ENCODE data around the gene FNBP1.

The FNBP1 gene

GRCh38 chr9:130028493-130029222 lies 14.3 kb downstream of the FNBP1 start:
- no peaks in the 10 kb centered on the region for H3F3A ChIP-seq (ENCODE audit: low read depth)
- peaks cover 27% of the 10 kb centered on the region for H3K4me1 ChIP-seq (ENCODE audit: insufficient read depth, low read length, poor library complexity, severe bottlenecking)
- no peak overlapping the region for H2AFZ ChIP-seq (ENCODE audit: low read length)
- H3K79me2 ChIP-seq (ENCODE audit: insufficient read depth, low read length) = peaks cover 100% of the 10 kb centered on the region
- no peak overlapping the region for H3K9ac ChIP-seq (ENCODE audit: low read depth, low read length, poor library complexity, severe bottlenecking)
- no peaks in the 10 kb centered on the region for H3K27me3 ChIP-seq (ENCODE audit: insufficient read depth, low read length, poor library complexity, severe bottlenecking)
- H4K20me1 ChIP-seq (ENCODE audit: insufficient read depth, low read length, poor library complexity, severe bottlenecking) = peaks cover 90% of the 10 kb centered on the region
- no peaks in the 10 kb centered on the region for H3K9me2 ChIP-seq (replicated peaks; ENCODE audit: low read depth, low read length)
- H3K36me3 ChIP-seq (ENCODE audit: insufficient read depth, low read length) = no peaks in the 10 kb centered on the region; the same call in 1 of the 2 replicates
- no peak overlapping the region for H3K4me3 ChIP-seq (ENCODE audit: low read length, poor library complexity, severe bottlenecking)
- TF ChIP-seq CTCF (conservative IDR thresholded peaks at IDR 0.05; ENCODE audit: low read length) = no peak
- no peak for TF ChIP-seq EZH2phosphoT487 (IDR thresholded peaks at IDR 0.05; ENCODE audit: borderline replicate concordance)
- H3K4me2 ChIP-seq (ENCODE audit: low read depth, low read length, poor library complexity, severe bottlenecking) = no peak overlapping the region
- H3K9me3 ChIP-seq (ENCODE audit: insufficient read depth, low read depth, low read length) = no peaks in the 10 kb centered on the region

DNA sequence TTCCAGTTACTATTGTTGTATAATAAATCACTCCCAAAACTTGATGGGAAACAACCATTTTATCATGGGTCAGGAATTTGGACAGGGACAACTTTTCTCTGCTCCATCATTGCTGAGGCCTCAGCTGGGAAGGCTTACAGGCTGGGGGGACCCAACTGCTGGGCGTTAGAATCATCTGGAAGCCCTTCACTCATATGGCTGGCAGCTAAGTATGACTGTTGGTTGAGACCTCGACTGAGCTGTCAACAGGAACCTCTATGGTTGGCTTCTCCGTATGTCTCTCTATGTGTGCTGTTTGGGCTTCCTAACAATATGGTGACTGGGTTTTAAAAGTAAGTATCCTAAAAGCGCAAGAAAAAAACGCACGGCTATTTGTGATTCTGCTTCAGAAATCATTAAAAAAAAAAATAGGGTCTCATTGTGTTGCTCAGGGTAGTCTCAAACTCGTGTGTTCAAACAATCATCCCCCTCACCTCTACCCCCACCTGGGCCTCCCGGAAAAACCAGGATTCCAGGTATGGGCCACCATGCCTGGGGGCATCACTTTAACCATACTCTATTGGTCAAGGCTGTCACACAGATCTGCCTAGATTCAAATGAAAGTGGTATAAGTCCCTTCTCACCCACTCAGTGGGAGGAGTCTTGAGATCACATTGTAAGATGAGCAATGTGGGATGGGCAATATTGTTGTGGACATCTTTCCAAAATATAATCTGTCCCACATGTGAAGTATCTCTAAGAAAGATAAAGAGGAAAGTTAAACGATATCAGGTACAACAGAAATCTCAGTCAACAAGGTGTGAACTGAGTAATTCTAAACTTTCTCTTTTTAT lies 15.2 kb downstream of the FNBP1 start:
- Histone ChIP-seq H3K79me2 (ENCODE audit: insufficient read depth, low read length) (peaks cover 100% of the 10 kb centered on the region), H3K4me2 (ENCODE audit: low read depth, low read length, poor library complexity, severe bottlenecking) (peak overlapping the region; percentile 12), H3K9ac (ENCODE audit: low read depth, low read length, poor library complexity, severe bottlenecking) (no peak overlapping the region), H4K20me1 (ENCODE audit: insufficient read depth, low read length, poor library complexity, severe bottlenecking) (peaks cover 90% of the 10 kb centered on the region), H3K36me3 (ENCODE audit: insufficient read depth, low read length) (no peaks in the 10 kb centered on the region; the same call in 1 of the 2 replicates), H3K9me2 (replicated peaks; ENCODE audit: low read depth, low read length) (no peaks in the 10 kb centered on the region), H3K9me3 (ENCODE audit: insufficient read depth, low read depth, low read length) (no peaks in the 10 kb centered on the region), H3K27me3 (ENCODE audit: insufficient read depth, low read length, poor library complexity, severe bottlenecking) (no peaks in the 10 kb centered on the region), H2AFZ (ENCODE audit: low read length) (no peak overlapping the region), H3F3A (ENCODE audit: low read depth) (no peaks in the 10 kb centered on the region), H3K4me1 (ENCODE audit: insufficient read depth, low read length, poor library complexity, severe bottlenecking) (peaks cover 24% of the 10 kb centered on the region), H3K4me3 (ENCODE audit: low read length, poor library complexity, severe bottlenecking) (no peak overlapping the region)
- TF ChIP-seq EZH2phosphoT487 (IDR thresholded peaks at IDR 0.05; ENCODE audit: borderline replicate concordance) (no peak), CTCF (conservative IDR thresholded peaks at IDR 0.05; ENCODE audit: low read length) (no peak)

DNA sequence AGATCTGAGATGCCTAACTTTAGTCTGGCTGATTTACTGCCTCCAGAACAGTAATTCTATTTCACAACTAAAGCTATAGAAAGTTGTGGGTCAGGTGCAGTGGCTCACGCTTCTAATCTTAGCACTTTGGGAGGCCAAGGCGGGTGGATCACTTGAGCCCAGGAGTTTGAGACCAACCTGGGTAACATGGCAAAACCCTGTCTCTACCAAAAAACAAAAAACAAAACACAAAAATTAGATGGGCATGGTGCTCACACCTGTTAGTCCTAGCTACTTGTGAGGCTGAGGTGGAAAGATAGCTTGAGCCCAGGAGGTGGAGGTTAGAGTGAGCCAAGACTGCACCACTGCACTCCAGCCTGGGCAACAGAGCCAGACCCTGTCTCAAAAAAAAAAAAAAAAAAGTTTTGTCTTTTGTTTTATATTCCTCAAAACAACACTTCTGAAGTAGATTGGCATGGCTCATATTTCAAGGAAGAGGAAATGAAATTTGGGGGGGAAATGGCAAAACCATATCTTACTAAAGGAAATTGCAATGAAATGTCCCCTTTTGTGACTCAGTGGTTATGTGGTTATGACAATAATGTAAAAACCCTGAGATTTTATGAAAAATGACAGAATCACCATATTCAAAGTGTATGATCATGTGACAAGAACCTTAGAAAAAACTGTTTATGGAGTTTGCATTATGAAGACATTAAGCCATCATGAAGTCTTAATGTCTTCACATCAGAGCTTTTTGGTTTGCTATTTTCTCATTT lies 16.2 kb downstream of the FNBP1 start:
- Histone ChIP-seq H3K4me3 (ENCODE audit: low read length, poor library complexity, severe bottlenecking) (no peak overlapping the region), H3F3A (ENCODE audit: low read depth) (no peaks in the 10 kb centered on the region), H3K9me2 (replicated peaks; ENCODE audit: low read depth, low read length) (no peaks in the 10 kb centered on the region), H3K9ac (ENCODE audit: low read depth, low read length, poor library complexity, severe bottlenecking) (no peak overlapping the region), H3K36me3 (ENCODE audit: insufficient read depth, low read length) (no peaks in the 10 kb centered on the region; the same call in 1 of the 2 replicates), H3K4me1 (ENCODE audit: insufficient read depth, low read length, poor library complexity, severe bottlenecking) (peaks cover 23% of the 10 kb centered on the region), H2AFZ (ENCODE audit: low read length) (no peak overlapping the region), H4K20me1 (ENCODE audit: insufficient read depth, low read length, poor library complexity, severe bottlenecking) (peaks cover 82% of the 10 kb centered on the region), H3K9me3 (ENCODE audit: insufficient read depth, low read depth, low read length) (no peaks in the 10 kb centered on the region), H3K79me2 (ENCODE audit: insufficient read depth, low read length) (peaks cover 100% of the 10 kb centered on the region), H3K4me2 (ENCODE audit: low read depth, low read length, poor library complexity, severe bottlenecking) (peak overlapping the region; percentile 12), H3K27me3 (ENCODE audit: insufficient read depth, low read length, poor library complexity, severe bottlenecking) (no peaks in the 10 kb centered on the region)
- TF ChIP-seq CTCF (conservative IDR thresholded peaks at IDR 0.05; ENCODE audit: low read length) (no peak), EZH2phosphoT487 (IDR thresholded peaks at IDR 0.05; ENCODE audit: borderline replicate concordance) (no peak)

Data from Loucy (cell line).